Esophagus (tissue), 2 donors: ENCODE measurements around the gene RPP30. TPM values are rescaled to one million over a fixed set of nuclear protein-coding genes. Genes with fewer than 3 reads are reported as not detected.
"Not testable (repeated sequence)": the region's sequence is repeated elsewhere in the genome, so short reads cannot be mapped to it uniquely, and the experiment has no call there.

Experiments used
- H3K27ac ChIP-seq, 2 donors: one replicate each; pipeline ENCODE4 v1.5.1; 2013; ENCODE audit warnings: low read depth in 2 of 2, mild to moderate bottlenecking in 2 of 2, inconsistent platforms in 1 of 2, low read length in 1 of 2, moderate library complexity in 1 of 2
- H3K27me3 ChIP-seq, 2 donors: one replicate each; pipeline ENCODE4 v1.6.1; 2013; ENCODE audit warnings: low read length in 2 of 2, control low read depth in 1 of 2, mild to moderate bottlenecking in 1 of 2; ENCODE audit not compliant: insufficient read depth in 2 of 2, control insufficient read depth in 1 of 2
- H3K36me3 ChIP-seq, 2 donors: one replicate each; pipeline ENCODE4 v1.6.1; 2013; ENCODE audit warnings: low read length in 1 of 2; ENCODE audit not compliant: control insufficient read depth in 2 of 2, insufficient read depth in 2 of 2
- H3K4me1 ChIP-seq, 2 donors: one replicate each; pipeline ENCODE4 v1.6.1; 2013; ENCODE audit warnings: low read length in 1 of 2; ENCODE audit not compliant: control insufficient read depth in 2 of 2, insufficient read depth in 2 of 2
- H3K4me3 ChIP-seq, 2 donors: one replicate each; pipeline ENCODE4 v1.5.1; 2013; ENCODE audit warnings: low read length in 2 of 2, mild to moderate bottlenecking in 2 of 2, low read depth in 1 of 2, moderate library complexity in 1 of 2
- H3K9me3 ChIP-seq, 2 donors: one replicate each; pipeline ENCODE4 v1.6.1; 2013; ENCODE audit warnings: mild to moderate bottlenecking in 2 of 2, low read depth in 1 of 2, low read length in 1 of 2, moderate library complexity in 1 of 2; ENCODE audit not compliant: control insufficient read depth in 2 of 2, insufficient read depth in 1 of 2
- WGBS, 2 donors: extraction: QIAGEN DNeasy Blood & Tissue Kit; methylation state at CpG; one replicate each; pipeline ENCODE4 v1.1.7; 2013; 5-methylcytosine and 5-hydroxymethylcytosine counted together
- polyA plus RNA-seq, 2 donors: library from polyadenylated mRNA; stranded (reverse); fragments of 200-250 nt; gene quantifications; one replicate each; pipeline ENCODE4 v1.2.3, GENCODE V29; 2013
- donor health status: healthy with polysubstance abuse.
- donor health status: Bipolar disorder and iron deficiency.

Gene RPP30
- polyA plus RNA-seq, 2 donors = 21.7 to 25.0 TPM

DNA sequence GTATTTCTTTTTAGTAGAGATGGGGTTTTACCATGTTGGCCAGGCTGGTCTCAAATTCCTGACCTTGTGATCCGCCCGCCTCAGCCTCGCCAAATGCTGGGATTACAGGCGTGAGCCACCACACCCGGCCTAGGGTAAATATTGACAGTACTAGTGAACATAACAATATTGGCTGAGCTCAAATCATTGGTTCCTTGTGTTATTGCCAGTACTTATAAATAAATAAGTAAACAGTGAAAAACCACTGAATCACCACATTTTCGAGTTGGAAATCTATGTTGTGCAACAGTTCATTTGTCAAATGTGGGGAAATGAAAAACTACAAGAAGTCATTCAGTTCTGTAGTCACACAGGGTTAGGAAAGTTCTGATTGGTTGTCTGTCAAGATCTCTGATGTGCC, 15.8 kb downstream of the RPP30 start:
- Histone ChIP-seq H3K4me1 (no peaks in the 10 kb centered on the region), H3K9me3 (no peaks in the 10 kb centered on the region), H3K36me3 (peaks cover 5 to 6% of the 10 kb centered on the region in 2 donors), H3K27me3 (no peaks in the 10 kb centered on the region), H3K27ac (no peak overlapping the region), H3K4me3 (no peak overlapping the region)
- 62 to 69% methylated on average over 6 of the region's 6 CpGs for WGBS, 2 donors

GRCh38 chr10:90888387-90888786, 16.6 kb downstream of the RPP30 start:
- H3K27ac ChIP-seq = no peak overlapping the region
- WGBS, 2 donors = 92 to 94% methylated on average over 6 of the region's 6 CpGs

GRCh38 chr10:90889636-90890035, 17.9 kb downstream of the RPP30 start:
- Histone ChIP-seq H3K9me3 (no peaks in the 10 kb centered on the region), H3K4me3 (no peak overlapping the region), H3K4me1 (no peaks in the 10 kb centered on the region), H3K27ac (no peak overlapping the region), H3K36me3 (peaks cover 2 to 6% of the 10 kb centered on the region in 2 donors), H3K27me3 (no peaks in the 10 kb centered on the region)
- 87 to 95% methylated on average over 1 of the region's 1 CpG for WGBS, 2 donors

More at GRCh38 chr10:90888387-90888786, 16.6 kb downstream of the RPP30 start:
- Histone ChIP-seq H3K4me3 (no peak overlapping the region), H3K9me3 (no peaks in the 10 kb centered on the region), H3K4me1 (no peaks in the 10 kb centered on the region), H3K36me3 (peaks cover 5 to 6% of the 10 kb centered on the region in 2 donors), H3K27me3 (no peaks in the 10 kb centered on the region)

- peaks cover 2 to 6% of the 10 kb centered on the region in 2 donors for H3K36me3 ChIP-seq
- 83 to 94% methylated on average over 2 of the region's 2 CpGs for WGBS, 2 donors
- H3K4me3 ChIP-seq = no peak overlapping the region
- no peaks in the 10 kb centered on the region for H3K27me3 ChIP-seq
- no peaks in the 10 kb centered on the region for H3K4me1 ChIP-seq
- H3K9me3 ChIP-seq = no peaks in the 10 kb centered on the region
- H3K27ac ChIP-seq = no peak overlapping the region
These were observed 18.6 kb downstream of the RPP30 start for GRCh38 chr10:90890347-90890746.

DNA sequence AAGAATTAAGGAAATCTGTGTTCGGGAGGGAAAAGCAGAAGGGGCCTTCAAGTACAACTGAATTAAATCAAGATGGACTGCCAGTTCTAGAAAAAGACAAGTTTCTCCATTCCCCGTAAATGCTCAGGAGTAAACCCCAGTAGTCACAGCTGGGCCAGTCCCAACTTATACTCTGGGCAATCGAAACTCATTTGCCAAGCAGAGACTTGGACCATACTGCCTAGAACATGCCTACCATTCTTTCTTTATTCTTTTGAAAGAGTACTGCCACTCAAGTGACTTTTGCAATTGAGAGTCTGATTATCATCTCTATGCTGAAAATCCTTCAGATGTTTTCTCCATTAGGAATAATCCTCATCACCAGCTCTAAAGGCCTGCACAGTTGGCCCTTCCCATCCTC, 21.4 kb downstream of the RPP30 start:
- Histone ChIP-seq H3K4me3 (no peak overlapping the region), H3K27me3 (no peaks in the 10 kb centered on the region), H3K36me3 (peaks cover 0 to 6% of the 10 kb centered on the region in 2 donors), H3K9me3 (no peaks in the 10 kb centered on the region), H3K4me1 (no peaks in the 10 kb centered on the region), H3K27ac (no peak overlapping the region)
- WGBS, 2 donors = 80 to 84% methylated on average over 3 of the region's 3 CpGs

DNA sequence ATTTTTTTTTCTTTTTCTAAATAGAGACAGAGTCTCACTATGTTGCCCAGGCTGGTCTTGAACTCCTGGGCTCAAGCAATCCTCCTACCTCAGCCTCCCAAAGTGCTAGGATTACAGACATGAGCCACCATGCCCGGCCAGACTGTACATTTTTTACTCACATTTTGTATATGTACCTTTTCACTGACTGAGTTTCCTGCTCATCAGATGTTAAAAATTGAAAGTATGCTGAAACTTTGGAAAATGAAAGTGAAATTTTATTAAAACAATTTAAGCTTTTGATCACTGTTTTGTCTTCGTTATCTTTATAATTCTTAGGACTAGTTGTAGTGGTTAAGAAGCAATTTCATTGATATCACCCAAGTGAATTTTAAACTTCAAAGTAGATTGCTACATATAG, 25.1 kb downstream of the RPP30 start:
- not testable (repeated sequence) for H3K27ac ChIP-seq, H3K4me1 ChIP-seq, H3K36me3 ChIP-seq, H3K27me3 ChIP-seq, H3K4me3 ChIP-seq, H3K9me3 ChIP-seq
- WGBS, 2 donors = 76 to 80% methylated on average over 2 of the region's 2 CpGs

GRCh38 chr10:90905925-90906324, 34.2 kb downstream of the RPP30 start:
- H3K4me3 ChIP-seq = no peak overlapping the region
- no peaks in the 10 kb centered on the region for H3K27me3 ChIP-seq
- 85 to 86% methylated on average over 1 of the region's 1 CpG for WGBS, 2 donors
- no peak overlapping the region for H3K27ac ChIP-seq
- no peaks in the 10 kb centered on the region for H3K4me1 ChIP-seq
- H3K36me3 ChIP-seq = no peaks in the 10 kb centered on the region
- no peaks in the 10 kb centered on the region for H3K9me3 ChIP-seq

DNA sequence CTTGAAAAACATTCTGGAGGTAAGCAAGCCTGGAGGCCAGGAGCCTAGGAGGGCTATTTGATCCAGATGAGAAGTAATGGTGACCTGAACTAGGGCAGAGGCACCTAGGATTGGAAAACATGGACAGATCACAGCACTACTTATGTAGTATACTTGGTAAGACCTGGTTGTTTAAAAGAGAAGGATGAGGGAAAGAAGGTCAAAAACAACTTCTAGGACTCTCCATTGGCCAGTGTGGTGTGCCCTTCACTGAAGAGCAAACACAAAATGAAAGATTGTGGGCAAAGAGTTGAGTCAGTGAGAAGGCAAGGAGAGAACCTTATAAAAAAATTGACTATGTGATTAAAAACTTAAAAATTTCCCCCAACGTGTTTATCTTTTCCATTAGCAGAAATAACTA, 34.8 kb downstream of the RPP30 start:
- H3K4me3 ChIP-seq = no peak overlapping the region
- H3K27me3 ChIP-seq = no peaks in the 10 kb centered on the region
- H3K36me3 ChIP-seq = no peaks in the 10 kb centered on the region
- H3K27ac ChIP-seq = no peak overlapping the region
- H3K9me3 ChIP-seq = no peaks in the 10 kb centered on the region
- no peaks in the 10 kb centered on the region for H3K4me1 ChIP-seq
- WGBS, 2 donors = 65 to 74% methylated on average over 1 of the region's 1 CpG

DNA sequence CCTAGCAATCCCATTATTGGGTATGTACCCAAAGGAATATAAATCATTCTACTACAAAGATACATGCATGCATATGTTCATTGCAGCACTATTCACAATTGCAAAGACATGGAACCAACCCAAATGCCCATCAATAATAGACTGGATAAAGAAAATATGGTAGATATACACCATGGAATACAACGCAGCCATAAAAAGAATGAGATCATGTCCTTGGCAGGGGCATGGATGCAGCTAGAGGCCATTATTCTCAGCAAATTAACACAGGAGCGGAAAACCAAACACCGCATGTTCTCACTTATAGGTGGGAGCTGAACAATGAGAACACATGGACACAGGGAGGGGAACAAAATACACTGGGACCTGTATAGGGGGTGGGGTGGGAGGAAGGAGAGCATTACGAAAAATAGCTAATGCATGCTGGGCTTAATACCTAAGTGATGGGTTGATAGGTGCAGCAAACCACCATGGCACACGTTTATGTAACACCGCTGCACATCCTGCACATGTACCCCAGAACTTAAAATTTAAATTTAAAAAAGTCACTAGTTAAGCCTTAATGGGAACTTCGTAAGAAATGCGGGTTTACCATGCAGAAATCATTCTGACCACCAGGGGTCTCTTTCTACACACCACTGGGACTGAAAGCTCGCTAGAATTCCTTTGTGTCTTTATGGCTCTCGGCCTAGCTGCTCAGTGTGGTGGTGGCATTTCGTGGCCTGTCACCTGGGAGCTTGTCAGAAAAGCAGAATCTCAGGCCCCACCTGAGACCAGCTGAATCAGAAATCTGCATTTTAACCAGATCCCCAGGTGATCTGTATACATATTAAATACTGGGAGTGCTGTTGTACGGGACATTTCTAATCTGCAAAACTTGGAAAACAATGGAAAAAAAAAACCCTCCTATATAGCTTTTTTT, 39.6 kb downstream of the RPP30 start:
- Histone ChIP-seq H3K9me3 (no peaks in the 10 kb centered on the region), H3K27ac (no peak overlapping the region), H3K27me3 (no peaks in the 10 kb centered on the region), H3K4me3 (no peak overlapping the region), H3K4me1 (no peaks in the 10 kb centered on the region), H3K36me3 (no peaks in the 10 kb centered on the region)
- 32 to 34% methylated on average over 12 of the region's 12 CpGs for WGBS, 2 donors

DNA sequence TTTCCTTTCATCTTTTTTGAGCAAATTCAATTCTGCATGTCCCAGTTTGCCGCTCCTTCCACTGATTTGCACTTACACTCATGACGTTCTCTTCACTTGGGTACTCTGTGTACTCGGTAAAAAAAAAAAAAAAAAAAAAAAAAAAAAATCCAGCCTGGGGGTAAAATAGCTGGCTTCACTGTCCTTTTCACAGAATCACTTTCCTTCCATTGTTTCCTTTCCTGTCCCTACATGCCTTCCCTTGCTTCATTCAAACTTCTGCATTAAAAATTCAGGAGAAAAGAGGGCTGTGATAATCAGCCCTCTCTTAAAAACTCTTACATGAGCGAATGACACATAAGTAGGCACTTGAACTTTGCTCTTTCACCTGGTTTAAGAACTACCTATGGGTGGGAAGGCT, 40.4 kb downstream of the RPP30 start:
- Histone ChIP-seq H3K4me1 (no peaks in the 10 kb centered on the region), H3K27me3 (no peaks in the 10 kb centered on the region), H3K9me3 (no peaks in the 10 kb centered on the region), H3K4me3 (no peak overlapping the region), H3K27ac (no peak overlapping the region), H3K36me3 (no peaks in the 10 kb centered on the region)
- 45 to 58% methylated on average over 4 of the region's 4 CpGs for WGBS, 2 donors
